OCI-LY7 (cell line): ENCODE results near the gene CPNE2.

ENCODE experiments used
- CTCF ChIP-seq: fragments of 200-600 bp; sonication (generic); conservative IDR thresholded peaks from 2 replicates; pipeline ENCODE4 v1.5.1; 2014; ENCODE audit warnings: mild to moderate bottlenecking, antibody characterized with exemption, low read length, moderate library complexity, mixed read lengths
- EZH2phosphoT487 ChIP-seq: fragments of 200-600 bp; sonication (generic); IDR thresholded peaks from 2 replicates; pipeline ENCODE4 v1.6.1; 2018; ENCODE audit warnings: low read depth, borderline replicate concordance, mild to moderate bottlenecking, mixed run types, antibody characterized with exemption, low read length, moderate library complexity, mixed read lengths

DNA sequence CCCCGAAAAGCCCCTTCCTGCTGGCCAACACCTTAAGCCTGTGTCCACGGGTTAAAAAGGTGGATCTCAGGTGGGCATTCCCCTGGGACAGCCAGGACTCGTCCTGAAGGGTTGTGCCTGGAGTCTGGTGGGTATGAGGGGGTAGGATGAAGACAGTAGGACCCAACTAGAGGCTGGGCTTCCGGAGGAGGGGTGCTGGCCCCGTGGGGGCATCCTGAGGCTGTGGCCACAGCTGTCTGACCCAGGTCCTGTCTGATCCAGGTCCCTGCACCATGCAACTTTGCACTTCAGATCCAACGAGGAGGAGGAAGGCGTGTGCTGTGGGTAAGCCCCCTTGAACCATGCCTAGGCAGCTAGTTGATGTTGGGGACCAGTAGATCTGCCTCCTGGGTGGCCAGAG, 37.6 kb upstream of the CPNE2 start:
- no peak for TF ChIP-seq CTCF
- TF ChIP-seq EZH2phosphoT487, result no peak
